K562 (cell line): ENCODE data around the gene GGNBP2. TPM values are rescaled to one million over a fixed set of nuclear protein-coding genes. Genes with fewer than 3 reads are reported as not detected.
A peak's percentile ranks its signal among the peaks of the same experiment; 100 is the strongest.

Source experiments
- ARNT ChIP-seq, 2 experiments: fragments of 450-650 bp; IDR thresholded peaks; 2 replicates each; pipeline ENCODE4 v1.6.1; 2016; ENCODE audit warnings: mild to moderate bottlenecking in 1 of 2
- C11orf30 ChIP-seq: fragments of 450-650 bp; IDR thresholded peaks from 2 replicates; pipeline ENCODE4 v1.6.1; 2016; ENCODE audit warnings: low read depth, mild to moderate bottlenecking
- DPF2 ChIP-seq: fragments of 450-650 bp; IDR thresholded peaks from 2 replicates; pipeline ENCODE4 v1.6.1; 2016
- ESRRA ChIP-seq: fragments of 450-650 bp; IDR thresholded peaks from 2 replicates; pipeline ENCODE4 v1.6.1; 2014; ENCODE audit warnings: low read depth, mild to moderate bottlenecking, moderate library complexity, borderline replicate concordance
- ETV1 ChIP-seq: fragments of 450-650 bp; conservative IDR thresholded peaks from 2 replicates; pipeline ENCODE4 v1.6.1; 2016; ENCODE audit warnings: missing genetic modification characterization, control low read depth, low read depth, missing compliant biosample characterization
- GATAD2B ChIP-seq: fragments of 450-650 bp; IDR thresholded peaks from 2 replicates; pipeline ENCODE4 v1.6.1; 2017; ENCODE audit warnings: mild to moderate bottlenecking, borderline replicate concordance
- SMC3 ChIP-seq: conservative IDR thresholded peaks from 2 replicates; pipeline ENCODE4 v1.6.1; 2011; ENCODE audit warnings: low read depth, low read length, improper control_type of control experiment; ENCODE audit not compliant: insufficient read depth
- SRSF7 ChIP-seq: fragments of 200-400 bp; formaldehyde crosslinking; optimal IDR thresholded peaks from 2 replicates; pipeline ENCODE3; 2017; ENCODE audit warnings: mild to moderate bottlenecking, low read depth, low read length
- polyA plus RNA-seq, 8 experiments: library from polyadenylated mRNA; depleted of rRNA in 4 of 8; stranded (reverse) in 5 of 8; unstranded in 3 of 8; fragments of >200 nt; fragmentation: Nextera tagmentation in 2 of 8; fragmentation: Illumina TruSeq in 1 of 8; extraction: Ambion mirVana in 2 of 8; extraction: Trizol in 1 of 8; gene quantifications; 2 replicates each; pipeline versions ENCODE4 v1.2.1 to v1.2.3, GENCODE V29; 2011 to 2014; ENCODE audit warnings: inconsistent platforms in 1 of 8, missing spikeins in 1 of 8
- total RNA-seq, 7 experiments: library from RNA; depleted of rRNA in 6 of 7; stranded (reverse); fragments of >200 nt in 6 of 7; fragmentation: Illumina TruSeq in 2 of 7; extraction: Trizol in 2 of 7; gene quantifications; 2 replicates each; pipeline versions ENCODE4 v1.2.1 to v1.2.3, GENCODE V29; 2011 to 2021; ENCODE audit warnings: low replicate concordance in 1 of 7
- TF ChIP-seq, protein P1 (sequence below), 2 experiments: fragments of 450-650 bp; conservative IDR thresholded peaks; 2 replicates each; pipeline ENCODE4 v1.6.1; 2017; ENCODE audit warnings: mild to moderate bottlenecking in 2 of 2, moderate library complexity in 2 of 2
- TF ChIP-seq, protein P2 (sequence below): sonication (generic); formaldehyde crosslinking; IDR thresholded peaks from 2 replicates; pipeline ENCODE4 v1.8.0; 2023; ENCODE audit warnings: missing genetic modification reagents, mild to moderate bottlenecking, borderline replicate concordance
- TF ChIP-seq, protein P3 (sequence below): fragments of 150-350 bp; conservative IDR thresholded peaks from 2 replicates; pipeline ENCODE4 v1.6.1; 2014; ENCODE audit warnings: low read length
- TF ChIP-seq, protein P4 (sequence below): fragments of 250-450 bp; sonication (Bioruptor Pico); IDR thresholded peaks from 2 replicates; pipeline ENCODE4 v1.8.0; 2021; ENCODE audit warnings: moderate library complexity, mild to moderate bottlenecking, inconsistent platforms
- TF ChIP-seq, protein P5 (sequence below): sonication (generic); formaldehyde crosslinking; IDR thresholded peaks from 2 replicates; pipeline ENCODE4 v1.8.1; 2023; ENCODE audit warnings: mild to moderate bottlenecking, missing genetic modification reagents, moderate library complexity

GGNBP2 gene
- total and polyA plus RNA-seq, 9 of the 15 experiments (the other 6 are each of a cell fraction or from before 2014, with no cell fraction given) = 35.7 to 96.6 (median 64.1) TPM

DNA sequence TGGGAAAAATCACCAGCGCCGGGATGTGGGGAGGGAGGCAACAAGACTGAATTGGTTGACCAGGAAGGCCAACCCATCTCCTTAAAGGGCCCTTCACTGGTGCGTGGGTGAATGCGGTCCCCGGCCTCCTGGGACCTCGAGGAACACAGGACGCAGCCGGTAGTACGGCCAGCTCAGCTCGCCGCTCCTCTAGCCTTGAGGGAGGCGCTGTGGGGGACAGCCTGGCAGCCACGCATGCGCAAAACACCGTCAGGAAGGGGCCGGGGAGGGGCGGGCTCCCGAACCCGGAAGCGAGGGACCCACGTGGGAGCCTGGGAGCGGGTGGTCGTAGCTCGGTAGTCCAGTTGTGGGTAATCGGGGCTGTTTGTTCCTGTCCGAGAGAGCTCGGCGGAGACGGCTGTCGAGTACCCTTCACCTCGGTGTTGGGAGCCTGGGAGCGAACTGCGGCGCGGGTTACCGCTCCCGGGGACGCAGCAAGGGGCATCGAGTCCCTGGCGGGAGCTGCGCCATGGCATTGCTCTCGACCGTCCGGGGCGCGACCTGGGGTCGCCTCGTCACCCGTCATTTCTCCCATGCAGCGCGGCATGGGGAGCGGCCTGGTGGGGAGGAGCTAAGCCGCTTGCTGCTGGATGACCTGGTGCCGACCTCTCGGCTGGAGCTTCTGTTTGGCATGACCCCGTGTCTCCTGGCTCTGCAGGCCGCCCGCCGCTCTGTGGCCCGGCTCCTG, 56.7 kb downstream of the GGNBP2 start, which contains the start of gene MRM1 (continued):
- TF ChIP-seq, protein P1, sequence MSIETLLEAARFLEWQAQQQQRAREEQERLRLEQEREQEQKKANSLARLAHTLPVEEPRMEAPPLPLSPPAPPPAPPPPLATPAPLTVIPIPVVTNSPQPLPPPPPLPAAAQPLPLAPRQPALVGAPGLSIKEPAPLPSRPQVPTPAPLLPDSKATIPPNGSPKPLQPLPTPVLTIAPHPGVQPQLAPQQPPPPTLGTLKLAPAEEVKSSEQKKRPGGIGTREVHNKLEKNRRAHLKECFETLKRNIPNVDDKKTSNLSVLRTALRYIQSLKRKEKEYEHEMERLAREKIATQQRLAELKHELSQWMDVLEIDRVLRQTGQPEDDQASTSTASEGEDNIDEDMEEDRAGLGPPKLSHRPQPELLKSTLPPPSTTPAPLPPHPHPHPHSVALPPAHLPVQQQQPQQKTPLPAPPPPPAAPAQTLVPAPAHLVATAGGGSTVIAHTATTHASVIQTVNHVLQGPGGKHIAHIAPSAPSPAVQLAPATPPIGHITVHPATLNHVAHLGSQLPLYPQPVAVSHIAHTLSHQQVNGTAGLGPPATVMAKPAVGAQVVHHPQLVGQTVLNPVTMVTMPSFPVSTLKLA (conservative IDR thresholded peaks at IDR 0.05) = peak; percentile 95 to 97
- TF ChIP-seq C11orf30 (no peak), GATAD2B (peak; percentile 76; the same call in 1 of the 2 replicates), ARNT (IDR thresholded peaks at IDR 0.05) (no peak), ESRRA (peak; percentile 56), SMC3 (no peak), ETV1 (0 out of 2 replicates have a peak, but pooled peaks have one; percentile 38), DPF2 (no peak), SRSF7 (no peak)
- TF ChIP-seq, protein P2, sequence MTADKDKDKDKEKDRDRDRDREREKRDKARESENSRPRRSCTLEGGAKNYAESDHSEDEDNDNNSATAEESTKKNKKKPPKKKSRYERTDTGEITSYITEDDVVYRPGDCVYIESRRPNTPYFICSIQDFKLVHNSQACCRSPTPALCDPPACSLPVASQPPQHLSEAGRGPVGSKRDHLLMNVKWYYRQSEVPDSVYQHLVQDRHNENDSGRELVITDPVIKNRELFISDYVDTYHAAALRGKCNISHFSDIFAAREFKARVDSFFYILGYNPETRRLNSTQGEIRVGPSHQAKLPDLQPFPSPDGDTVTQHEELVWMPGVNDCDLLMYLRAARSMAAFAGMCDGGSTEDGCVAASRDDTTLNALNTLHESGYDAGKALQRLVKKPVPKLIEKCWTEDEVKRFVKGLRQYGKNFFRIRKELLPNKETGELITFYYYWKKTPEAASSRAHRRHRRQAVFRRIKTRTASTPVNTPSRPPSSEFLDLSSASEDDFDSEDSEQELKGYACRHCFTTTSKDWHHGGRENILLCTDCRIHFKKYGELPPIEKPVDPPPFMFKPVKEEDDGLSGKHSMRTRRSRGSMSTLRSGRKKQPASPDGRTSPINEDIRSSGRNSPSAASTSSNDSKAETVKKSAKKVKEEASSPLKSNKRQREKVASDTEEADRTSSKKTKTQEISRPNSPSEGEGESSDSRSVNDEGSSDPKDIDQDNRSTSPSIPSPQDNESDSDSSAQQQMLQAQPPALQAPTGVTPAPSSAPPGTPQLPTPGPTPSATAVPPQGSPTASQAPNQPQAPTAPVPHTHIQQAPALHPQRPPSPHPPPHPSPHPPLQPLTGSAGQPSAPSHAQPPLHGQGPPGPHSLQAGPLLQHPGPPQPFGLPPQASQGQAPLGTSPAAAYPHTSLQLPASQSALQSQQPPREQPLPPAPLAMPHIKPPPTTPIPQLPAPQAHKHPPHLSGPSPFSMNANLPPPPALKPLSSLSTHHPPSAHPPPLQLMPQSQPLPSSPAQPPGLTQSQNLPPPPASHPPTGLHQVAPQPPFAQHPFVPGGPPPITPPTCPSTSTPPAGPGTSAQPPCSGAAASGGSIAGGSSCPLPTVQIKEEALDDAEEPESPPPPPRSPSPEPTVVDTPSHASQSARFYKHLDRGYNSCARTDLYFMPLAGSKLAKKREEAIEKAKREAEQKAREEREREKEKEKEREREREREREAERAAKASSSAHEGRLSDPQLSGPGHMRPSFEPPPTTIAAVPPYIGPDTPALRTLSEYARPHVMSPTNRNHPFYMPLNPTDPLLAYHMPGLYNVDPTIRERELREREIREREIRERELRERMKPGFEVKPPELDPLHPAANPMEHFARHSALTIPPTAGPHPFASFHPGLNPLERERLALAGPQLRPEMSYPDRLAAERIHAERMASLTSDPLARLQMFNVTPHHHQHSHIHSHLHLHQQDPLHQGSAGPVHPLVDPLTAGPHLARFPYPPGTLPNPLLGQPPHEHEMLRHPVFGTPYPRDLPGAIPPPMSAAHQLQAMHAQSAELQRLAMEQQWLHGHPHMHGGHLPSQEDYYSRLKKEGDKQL (CRISPR knock-in tag) = no peak
- TF ChIP-seq, protein P3, sequence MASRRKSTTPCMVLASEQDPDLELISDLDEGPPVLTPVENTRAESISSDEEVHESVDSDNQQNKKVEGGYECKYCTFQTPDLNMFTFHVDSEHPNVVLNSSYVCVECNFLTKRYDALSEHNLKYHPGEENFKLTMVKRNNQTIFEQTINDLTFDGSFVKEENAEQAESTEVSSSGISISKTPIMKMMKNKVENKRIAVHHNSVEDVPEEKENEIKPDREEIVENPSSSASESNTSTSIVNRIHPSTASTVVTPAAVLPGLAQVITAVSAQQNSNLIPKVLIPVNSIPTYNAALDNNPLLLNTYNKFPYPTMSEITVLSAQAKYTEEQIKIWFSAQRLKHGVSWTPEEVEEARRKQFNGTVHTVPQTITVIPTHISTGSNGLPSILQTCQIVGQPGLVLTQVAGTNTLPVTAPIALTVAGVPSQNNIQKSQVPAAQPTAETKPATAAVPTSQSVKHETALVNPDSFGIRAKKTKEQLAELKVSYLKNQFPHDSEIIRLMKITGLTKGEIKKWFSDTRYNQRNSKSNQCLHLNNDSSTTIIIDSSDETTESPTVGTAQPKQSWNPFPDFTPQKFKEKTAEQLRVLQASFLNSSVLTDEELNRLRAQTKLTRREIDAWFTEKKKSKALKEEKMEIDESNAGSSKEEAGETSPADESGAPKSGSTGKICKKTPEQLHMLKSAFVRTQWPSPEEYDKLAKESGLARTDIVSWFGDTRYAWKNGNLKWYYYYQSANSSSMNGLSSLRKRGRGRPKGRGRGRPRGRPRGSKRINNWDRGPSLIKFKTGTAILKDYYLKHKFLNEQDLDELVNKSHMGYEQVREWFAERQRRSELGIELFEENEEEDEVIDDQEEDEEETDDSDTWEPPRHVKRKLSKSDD = 0 out of 2 replicates have a peak, but pooled peaks have one; percentile 40
- TF ChIP-seq, protein P4, sequence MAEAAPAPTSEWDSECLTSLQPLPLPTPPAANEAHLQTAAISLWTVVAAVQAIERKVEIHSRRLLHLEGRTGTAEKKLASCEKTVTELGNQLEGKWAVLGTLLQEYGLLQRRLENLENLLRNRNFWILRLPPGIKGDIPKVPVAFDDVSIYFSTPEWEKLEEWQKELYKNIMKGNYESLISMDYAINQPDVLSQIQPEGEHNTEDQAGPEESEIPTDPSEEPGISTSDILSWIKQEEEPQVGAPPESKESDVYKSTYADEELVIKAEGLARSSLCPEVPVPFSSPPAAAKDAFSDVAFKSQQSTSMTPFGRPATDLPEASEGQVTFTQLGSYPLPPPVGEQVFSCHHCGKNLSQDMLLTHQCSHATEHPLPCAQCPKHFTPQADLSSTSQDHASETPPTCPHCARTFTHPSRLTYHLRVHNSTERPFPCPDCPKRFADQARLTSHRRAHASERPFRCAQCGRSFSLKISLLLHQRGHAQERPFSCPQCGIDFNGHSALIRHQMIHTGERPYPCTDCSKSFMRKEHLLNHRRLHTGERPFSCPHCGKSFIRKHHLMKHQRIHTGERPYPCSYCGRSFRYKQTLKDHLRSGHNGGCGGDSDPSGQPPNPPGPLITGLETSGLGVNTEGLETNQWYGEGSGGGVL = no peak
- TF ChIP-seq, protein P5, sequence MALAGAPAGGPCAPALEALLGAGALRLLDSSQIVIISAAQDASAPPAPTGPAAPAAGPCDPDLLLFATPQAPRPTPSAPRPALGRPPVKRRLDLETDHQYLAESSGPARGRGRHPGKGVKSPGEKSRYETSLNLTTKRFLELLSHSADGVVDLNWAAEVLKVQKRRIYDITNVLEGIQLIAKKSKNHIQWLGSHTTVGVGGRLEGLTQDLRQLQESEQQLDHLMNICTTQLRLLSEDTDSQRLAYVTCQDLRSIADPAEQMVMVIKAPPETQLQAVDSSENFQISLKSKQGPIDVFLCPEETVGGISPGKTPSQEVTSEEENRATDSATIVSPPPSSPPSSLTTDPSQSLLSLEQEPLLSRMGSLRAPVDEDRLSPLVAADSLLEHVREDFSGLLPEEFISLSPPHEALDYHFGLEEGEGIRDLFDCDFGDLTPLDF (CRISPR knock-in tag) = no peak
